Stimulated activated CD8-positive, alpha-beta memory T cell treated with anti-CD3 and anti-CD28 coated beads, Interleukin-12 subunit alpha, Interleukin-12 subunit beta, amount 100 ng/mL, for 24 hours (primary cell): Measurements from ENCODE around the gene AHR.
A peak's percentile ranks its signal among the peaks of the same experiment; 100 is the strongest.

ENCODE experiments used
- DNase-seq: peaks from one replicate; pipeline ENCODE4 v3.0.0-alpha.2; 2020; ENCODE audit errors: extremely low read depth

Gene AHR

DNA sequence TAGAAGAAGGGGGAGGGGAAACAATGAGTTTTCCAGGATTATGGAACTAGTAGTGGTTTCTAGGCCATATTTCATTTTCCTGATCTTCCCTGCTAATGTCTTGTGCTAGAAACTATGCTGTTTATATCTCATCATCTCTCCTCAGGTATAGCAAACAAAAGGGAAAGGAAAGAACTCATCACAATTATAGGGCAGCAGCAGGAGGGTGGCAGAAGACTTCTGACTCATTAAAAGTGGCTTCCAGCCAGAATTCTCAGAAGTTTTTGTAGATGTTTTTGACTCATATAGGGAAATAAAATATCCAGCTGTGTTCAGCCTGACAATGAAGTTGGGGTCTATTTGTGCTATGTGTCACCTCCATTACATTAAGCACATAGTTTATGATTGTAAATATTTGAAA, 6.5 kb downstream of the AHR start:
- peak; percentile 8 for DNase-seq

DNA sequence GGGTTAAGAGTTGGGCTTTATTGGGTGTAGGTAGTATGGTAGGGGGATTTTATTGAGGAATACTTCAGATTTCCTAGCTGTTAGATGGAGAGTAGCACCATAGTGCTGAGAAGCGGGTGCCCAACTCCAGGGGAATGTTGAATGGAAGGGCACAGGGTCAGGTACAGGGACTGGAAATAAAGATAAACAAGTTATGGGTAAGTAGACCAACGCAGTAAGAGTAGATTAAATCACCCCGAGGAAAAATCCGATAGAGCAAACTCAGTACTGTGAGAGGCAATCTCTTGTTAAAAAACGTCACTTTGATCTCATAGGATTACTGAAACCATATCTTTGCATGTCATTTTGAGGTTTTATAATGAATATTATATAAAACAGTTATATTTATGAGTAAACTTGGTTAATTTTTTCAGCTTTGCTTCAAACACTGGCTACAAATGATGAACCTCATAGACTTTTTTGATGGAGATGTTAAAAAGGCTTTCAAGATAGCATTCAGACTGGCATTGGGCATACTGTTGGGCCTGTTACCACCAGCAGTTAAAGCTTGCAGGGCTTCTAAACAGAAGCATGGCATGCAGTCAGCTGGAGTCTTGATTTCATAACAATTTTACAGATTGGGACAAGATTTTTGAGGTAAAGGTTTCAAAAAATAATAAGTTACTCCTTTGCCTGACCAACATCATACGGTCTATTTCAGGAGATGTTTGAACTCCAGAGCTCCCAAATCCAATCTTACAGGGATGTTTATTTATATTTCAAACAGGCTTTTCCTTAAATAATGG, 7.1 kb downstream of the AHR start:
- DNase-seq: no peak

DNA sequence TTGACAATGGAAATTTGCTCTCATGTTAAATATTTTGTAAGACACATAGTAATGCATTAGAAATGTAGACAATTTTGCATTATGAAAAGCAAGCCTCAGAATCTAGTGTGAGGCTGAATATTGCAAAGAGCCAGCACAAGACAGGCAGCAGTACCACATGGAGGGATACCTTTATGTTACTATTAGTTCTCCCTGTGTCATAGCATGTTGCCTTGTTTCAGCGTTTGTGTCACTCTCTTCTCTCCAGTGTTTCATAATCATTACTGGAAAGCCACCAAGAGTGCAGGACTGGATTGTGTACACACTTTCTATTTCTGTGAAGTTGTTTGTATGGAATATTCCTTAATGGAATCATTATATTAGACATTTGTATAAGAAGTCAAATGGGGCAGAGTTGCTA, 8.5 kb downstream of the AHR start:
- DNase-seq: no peak

DNA sequence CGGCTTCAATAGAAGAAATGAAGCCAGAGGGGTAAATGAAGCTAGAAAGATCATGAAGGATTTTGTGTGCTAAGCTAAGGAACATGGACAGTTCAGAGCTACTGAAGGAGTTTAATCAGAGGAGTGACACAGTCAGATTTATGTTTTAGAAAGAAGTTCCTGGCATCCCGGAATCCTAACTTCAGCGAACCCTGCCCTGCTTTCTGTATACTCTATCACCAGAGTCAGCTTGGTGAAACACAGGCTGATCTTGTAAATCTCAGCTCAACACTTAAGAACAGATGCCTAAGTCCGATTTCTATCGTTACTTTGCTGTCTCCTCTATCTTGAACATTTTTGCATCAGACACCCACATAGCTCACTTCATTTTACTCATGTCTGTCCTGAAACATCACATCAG, 9.1 kb downstream of the AHR start:
- no peak for DNase-seq

DNA sequence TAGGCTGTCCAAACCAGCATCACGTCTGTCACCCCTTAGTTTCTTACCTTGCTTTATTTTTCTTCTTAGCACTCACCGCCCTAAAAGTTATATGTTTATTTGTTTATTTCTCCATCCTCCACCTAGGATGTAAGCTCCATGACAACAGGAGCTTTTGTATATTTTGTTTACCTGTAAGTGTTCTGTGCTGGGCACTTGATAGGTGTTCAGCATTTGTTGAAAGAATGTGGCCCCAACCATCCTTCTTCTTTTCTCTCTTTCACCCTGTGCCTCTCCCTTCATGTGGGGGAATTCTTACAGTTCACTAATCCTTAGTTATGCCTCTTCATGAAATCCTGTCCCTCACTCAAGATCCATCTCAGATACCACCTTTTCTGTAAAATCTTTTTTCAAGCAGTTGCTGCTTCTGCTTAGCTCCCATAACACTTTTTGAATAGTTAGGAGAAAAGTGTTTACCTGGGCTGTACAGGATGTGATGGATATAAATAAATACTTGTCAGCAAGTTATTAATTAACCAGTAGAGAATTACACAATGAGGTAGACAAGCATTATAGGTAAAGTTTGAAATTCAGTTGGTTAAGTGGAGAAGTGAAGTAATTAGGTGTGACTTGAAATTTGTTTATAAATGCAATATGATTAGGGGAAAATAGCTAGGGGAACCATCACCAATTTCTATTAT, 9.7 kb downstream of the AHR start:
- no peak for DNase-seq

DNA sequence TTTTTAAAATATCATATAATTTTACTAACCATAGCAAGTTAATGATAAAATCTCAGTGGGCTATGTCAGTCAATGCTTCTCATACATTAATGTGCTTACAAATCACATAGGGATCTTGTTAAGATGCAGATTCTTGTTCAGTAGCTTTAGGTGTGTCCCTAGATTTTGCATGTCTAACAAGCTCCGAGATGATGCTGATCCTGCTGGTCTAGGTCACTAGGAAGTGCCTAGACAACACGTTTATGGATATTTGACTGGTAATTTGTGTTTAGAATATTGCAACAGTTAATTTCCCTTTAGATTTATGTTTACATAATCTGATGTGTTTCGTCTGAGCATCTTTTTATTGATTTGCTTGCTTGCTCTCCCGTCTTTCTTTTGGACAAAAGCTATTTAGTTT, 12.7 kb downstream of the AHR start:
- no peak for DNase-seq

DNA sequence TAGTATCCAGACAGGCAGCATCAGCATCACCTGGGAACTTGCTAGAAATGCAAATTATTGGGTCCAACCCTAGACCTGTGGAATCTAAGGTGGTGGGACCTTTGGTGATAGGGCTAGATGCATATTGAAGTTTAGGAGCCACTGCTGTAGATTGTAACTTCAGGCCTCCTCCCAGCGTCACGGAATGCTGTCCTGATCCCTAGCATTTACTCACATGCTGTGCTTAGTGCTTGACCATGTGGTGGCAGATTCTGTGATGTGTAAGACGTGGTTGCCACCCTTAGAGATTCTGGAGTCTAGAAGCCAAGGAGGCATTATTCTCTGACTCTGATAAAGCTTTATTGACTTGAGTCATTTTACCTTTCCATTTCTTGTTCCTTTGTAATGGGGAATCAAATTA, 13.5 kb downstream of the AHR start:
- DNase-seq: no peak

DNA sequence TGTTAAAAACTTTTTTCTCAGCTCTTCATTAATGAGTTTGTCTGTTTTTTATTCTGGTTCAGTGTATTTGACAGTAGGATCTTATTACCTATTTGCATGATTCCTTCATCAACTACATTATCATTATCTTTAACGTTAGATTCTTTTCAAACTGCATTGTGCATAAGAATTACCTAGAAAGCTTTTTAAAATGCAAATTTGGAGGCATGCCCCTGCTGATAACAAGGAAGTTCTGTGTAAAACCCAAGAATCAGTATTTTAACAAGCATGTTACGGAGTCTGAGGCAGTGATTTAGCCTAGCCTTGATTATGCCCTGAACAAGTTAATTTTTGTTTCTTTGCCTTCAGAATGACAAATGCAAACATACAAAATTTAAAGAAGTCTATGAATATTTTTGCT, 14.2 kb downstream of the AHR start:
- DNase-seq: no peak

DNA sequence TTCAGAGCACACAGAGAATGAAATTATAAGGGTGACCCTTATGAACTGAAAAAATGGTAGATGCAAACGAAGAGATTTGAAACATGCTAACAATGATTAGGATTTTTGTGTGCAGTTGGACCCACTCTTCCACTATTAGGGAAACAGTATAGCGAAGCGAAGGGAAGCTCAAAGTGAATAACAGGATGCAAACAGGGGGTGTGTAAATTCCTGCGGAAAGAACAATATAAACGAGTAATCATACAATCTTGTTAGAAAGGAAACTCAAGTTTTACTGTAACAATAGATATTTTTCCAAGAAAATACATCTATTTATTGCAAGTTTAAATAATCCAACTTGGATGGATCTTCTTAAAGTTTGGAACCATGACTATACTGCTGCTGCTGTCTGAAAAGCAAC, 14.7 kb downstream of the AHR start:
- no peak for DNase-seq

DNA sequence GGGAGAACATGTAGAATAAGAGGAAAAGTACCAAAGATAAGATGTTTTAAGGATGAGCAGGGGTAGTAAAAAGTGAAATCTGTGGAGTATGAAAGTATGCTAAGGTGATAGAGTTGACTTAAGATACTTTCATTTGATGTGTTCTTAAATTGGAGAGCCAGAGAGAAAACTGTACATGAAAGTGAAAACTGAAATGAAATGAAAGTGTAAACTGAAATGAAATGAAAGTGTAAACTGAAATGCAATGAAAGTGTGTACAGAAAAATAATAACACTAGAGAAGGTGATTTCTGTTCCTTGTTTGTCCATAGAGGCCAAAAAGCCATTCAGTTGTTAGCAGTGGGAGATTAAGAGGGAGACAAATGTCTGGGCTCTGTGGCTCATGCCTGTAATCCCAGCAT, 17.5 kb downstream of the AHR start:
- no peak for DNase-seq

DNA sequence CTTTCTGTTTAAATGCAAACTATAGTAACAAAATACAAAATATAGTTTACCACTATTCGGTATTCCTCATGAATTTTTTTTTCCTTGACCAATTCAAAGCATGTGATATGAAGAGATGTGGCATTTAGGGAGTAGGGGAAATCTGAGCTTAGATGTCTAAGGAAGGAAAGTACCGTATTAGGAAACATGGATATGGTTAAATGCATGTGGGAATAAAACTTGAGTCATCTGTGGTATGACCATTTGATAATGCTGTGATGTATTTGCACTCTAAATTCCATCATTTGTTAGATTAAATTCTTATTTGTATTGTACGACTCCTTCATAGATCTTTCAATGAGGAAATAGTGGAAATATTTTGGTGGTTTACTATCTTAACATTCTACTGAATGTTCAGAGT, 19.7 kb downstream of the AHR start:
- DNase-seq: no peak

DNA sequence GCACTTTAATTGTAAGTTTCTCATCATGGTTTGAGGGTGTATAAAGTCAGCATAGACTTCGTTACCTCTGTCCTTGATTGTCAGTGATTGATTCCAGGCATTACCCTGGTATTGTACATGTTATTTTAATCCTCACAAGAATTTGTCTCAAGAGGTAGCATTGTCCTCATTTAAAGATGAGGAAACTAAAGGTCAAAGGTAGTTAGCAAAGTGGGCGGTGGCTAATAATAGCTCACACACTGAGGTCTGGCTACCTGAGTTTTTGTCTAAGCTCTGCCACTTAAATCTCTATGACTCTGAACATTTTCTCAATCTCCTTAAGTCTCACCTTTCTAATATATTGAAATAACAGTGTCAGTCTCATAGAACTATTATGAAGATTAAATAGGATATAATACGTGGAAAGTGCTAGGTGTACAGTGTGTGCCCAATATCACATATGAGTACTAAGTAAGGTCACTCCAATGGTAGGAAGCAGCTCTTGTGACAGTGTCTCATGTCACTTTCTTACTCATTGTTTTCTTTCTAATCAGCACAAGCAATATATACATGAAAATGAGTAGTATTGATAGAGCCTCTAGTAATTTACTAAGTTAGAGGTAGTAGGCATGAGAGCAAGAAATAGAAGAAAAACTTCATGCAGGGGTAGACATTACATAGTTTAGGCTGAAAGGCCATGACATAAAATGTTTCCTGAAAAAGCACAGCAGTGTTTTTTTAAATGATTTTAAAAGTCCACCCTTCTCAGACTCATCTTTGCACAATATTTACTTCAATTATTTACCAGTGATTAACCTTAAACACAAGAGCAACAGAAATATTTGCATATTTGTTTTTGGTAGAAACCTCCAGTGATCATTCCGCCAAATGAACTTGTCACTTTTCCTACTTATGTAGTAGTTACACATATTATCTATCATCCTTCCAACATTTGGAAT, 21.0 kb downstream of the AHR start:
- no peak for DNase-seq

DNA sequence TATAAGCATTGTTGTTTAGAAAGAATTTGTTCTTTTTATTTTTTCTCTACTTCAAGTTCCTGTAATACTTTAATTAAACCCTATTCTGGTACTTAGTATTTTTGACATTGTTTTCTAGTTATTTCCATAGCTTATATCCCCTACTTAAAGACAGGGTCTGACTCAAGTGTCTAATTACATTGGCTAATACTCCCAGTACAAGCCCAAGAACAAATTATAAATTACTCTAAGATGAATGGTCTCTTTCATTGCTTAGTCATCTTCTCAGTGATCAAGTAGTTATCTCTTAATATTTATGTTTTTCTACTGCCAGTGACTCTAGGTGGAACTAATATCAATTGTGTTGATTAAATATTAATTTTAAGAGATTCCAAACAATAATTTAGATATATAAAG, 21.6 kb downstream of the AHR start:
- no peak for DNase-seq

DNA sequence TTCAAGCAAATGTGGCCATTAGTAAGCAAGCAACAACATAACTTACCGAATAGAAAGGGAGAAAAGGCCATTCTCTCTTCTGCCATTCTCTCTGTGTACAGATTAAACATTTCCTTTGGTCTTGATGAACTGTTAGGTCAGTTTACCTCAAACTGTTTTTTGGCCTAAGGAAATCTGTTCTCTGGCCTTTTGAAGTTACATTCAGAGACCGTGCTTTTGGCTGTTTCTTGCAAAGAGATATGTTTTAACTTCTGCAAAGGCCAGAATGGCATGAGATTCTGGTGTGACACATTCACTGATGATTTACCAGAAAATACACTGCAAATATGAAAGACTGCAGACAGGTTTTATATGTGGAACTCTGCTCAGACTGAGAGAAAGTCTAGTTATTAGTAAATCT, 22.2 kb downstream of the AHR start:
- DNase-seq: no peak

DNA sequence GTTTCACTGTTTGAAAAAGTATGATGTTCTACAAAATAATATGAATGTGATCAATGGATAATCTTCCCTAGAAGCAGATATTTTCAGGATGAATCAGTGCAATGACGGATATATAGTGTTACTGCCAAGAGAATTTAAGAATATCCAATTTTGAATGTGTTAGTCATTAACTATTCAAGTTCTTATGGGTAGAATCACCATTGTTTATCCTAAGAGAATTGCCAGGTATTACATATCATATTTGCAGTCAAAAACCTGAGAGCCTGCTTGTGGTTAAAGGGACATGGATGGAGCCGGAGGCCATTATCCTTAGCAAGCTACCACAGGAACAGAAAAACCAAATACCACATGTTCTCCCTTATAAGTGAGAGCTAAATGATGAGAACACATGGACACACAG, 26.9 kb downstream of the AHR start:
- no peak for DNase-seq

DNA sequence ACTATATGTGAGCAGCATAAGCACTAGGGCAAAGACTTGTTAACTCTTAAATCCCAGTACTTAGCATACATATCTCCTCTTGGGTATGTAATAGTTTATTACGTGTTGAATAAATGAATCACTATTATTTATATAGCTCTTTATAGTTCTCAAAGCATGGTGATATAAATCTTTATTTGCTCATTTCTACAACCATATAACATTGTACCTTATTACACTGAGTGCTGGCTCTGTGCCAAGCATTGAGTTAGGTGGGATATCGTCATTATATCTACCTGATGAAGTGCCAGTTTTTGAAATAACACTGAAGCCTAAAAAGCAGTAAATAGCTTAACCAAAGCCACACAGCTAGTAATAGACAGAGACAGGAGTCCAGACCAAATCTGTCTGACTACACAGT, 27.9 kb downstream of the AHR start:
- DNase-seq: no peak

DNA sequence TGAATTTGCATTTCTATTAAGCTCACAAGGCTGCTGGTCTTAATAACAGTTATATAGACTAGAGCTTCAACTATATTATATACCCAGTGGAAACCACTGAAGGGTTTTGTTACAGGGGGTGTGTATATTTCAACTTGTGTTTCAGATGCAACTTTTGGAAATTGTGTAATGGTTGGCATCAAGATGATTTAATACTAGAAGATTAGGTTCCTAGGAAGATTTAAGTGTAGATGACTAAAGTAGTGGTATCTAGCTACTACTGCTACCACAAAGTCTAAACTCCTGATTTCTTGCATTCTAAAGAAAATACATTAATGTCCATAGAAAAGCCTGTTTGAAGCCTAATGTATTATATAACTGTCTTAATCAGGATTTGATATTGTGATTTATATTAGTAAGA, 30.2 kb downstream of the AHR start:
- DNase-seq: no peak

DNA sequence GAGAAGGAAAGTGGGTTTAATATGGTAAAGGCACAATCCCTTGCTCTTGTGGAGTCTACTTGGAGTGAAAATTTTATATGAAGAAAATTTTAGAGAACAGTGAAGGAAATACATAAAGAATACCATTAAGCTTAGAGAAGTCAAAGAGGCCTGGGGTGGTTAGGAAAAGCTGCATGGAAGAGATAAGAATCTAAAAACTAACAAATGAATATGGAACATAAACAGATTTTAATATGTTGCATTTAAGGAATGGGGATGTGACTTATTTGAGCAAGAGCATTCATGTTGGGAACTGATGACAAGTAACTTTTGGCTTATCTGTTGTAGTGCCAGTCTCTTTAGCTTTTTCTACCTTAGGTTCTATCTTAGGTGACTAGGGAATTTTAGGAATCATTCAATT, 31.0 kb downstream of the AHR start:
- DNase-seq: no peak

DNA sequence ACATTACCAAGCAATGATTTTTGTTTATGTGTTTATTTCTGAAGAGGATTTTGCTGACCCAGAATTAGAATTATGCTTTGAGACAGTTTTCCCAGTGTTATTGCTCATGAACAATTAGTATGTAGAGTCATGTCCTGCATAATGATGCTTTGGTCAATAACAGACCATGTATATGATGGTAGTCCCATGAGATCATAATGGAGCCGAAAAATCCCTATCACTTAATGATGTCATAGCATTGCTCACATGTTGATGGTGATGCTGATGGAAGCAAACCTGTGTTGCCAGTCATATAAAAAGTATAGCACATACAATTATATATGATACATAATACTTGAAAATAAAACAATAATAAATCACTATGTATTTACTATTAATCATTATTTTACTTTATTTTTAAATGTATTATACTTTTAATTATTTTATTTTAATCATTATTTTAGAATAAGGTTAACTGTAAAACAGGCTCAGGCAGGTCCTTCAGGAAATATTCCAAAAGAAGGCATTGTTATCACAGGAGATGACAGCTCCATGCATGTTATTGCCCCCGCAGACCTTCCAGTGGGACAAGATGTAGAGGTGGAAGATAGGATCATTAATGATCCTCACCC, 33.5 kb downstream of the AHR start:
- DNase-seq: no peak

DNA sequence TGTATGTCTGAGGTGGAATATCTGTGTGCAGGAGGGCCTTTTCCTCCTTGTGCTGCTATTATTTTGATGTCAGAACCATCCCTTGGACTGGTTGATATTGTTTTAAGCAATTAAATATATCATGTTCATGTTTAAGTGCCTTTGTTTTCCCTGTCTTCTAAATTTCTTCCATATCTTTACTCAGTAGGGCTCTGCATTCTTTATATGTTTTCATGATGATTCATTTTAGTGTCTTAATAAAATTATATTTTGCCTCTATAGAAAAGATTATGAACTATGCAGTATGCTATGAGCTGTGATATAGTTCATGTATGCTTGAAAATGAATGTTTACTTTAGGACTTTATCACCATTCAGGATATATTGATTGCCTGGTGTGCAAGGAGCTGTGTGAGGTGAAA, 34.8 kb downstream of the AHR start:
- DNase-seq: no peak

DNA sequence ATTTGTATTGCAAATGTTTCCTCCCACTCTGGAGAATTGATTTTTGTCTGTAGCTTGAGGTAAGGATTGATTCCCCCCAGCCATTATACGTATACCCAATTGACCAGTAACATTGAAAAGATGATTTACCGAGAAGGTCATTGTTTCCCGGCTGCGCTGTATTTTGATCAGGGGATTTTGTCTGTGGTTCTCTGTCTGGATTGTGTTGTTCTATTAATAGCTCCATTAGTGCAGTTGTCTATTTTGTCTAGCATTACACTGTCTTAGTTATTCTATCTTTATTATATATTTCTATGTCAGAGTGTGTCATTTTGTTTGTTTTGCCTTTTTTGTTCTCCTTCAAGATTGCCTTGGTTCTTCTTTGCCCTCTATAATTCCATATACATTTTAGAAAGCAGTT, 37.7 kb downstream of the AHR start:
- no peak for DNase-seq

DNA sequence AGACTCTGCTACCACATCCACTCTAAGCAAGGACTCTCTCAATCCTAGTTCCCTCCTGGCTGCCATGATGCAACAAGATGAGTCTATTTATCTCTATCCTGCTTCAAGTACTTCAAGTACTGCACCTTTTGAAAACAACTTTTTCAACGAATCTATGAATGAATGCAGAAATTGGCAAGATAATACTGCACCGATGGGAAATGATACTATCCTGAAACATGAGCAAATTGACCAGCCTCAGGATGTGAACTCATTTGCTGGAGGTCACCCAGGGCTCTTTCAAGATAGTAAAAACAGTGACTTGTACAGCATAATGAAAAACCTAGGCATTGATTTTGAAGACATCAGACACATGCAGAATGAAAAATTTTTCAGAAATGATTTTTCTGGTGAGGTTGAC, 40.7 kb downstream of the AHR start:
- no peak for DNase-seq
